ENCODE results near the gene TAS2R43. TPM values are rescaled to one million over a fixed set of nuclear protein-coding genes. Genes with fewer than 3 reads are reported as not detected.
"Not testable (repeated sequence)": the region's sequence is repeated elsewhere in the genome, so short reads cannot be mapped to it uniquely, and the experiment has no call there.

The TAS2R43 gene
- total and polyA plus RNA-seq, 4 donors: 0.36 to 2.2 TPM; not detected in 2

GRCh38 chr12:11108862-11109261, 16.7 kb upstream of the TAS2R43 start:
- H3K4me1 ChIP-seq (ENCODE audit: control insufficient read depth in 1 of 2, insufficient read depth in 2 of 2, low read length in 2 of 2): no peaks in the 10 kb centered on the region
- no peaks in the 10 kb centered on the region for H3K27me3 ChIP-seq (ENCODE audit: control insufficient read depth in 1 of 2, insufficient read depth in 2 of 2, low read length in 1 of 2)
- H3K36me3 ChIP-seq (ENCODE audit: control insufficient read depth in 1 of 2, insufficient read depth in 2 of 2, low read length in 1 of 2): no peaks in the 10 kb centered on the region
- WGBS, 2 donors: 96 to 98% methylated on average over 2 of the region's 2 CpGs
- no peak overlapping the region for H3K4me3 ChIP-seq (ENCODE audit: low read length in 2 of 2)
- H3K9me3 ChIP-seq (ENCODE audit: control insufficient read depth, low read length): peaks cover 3% of the 10 kb centered on the region
- DNase-seq (no peak), ATAC-seq (ENCODE audit: low FRiP score) (no peak)
- no peak overlapping the region for H3K27ac ChIP-seq (ENCODE audit: low read depth in 1 of 2, low read length in 2 of 2)
- intact Hi-C loops (cut with DNase I): no loop called here

GRCh38 chr12:11107719-11108118, 15.6 kb upstream of the TAS2R43 start:
- intact Hi-C loops (cut with DNase I): no loop called here
- Histone ChIP-seq H3K9me3 (ENCODE audit: control insufficient read depth, low read length) (peaks cover 3% of the 10 kb centered on the region), H3K4me1 (ENCODE audit: control insufficient read depth in 1 of 2, insufficient read depth in 2 of 2, low read length in 2 of 2) (no peaks in the 10 kb centered on the region), H3K27me3 (ENCODE audit: control insufficient read depth in 1 of 2, insufficient read depth in 2 of 2, low read length in 1 of 2) (no peaks in the 10 kb centered on the region), H3K27ac (ENCODE audit: low read depth in 1 of 2, low read length in 2 of 2) (no peak overlapping the region), H3K4me3 (ENCODE audit: low read length in 2 of 2) (no peak overlapping the region), H3K36me3 (ENCODE audit: control insufficient read depth in 1 of 2, insufficient read depth in 2 of 2, low read length in 1 of 2) (no peaks in the 10 kb centered on the region)
- 42 to 48% methylated on average over 1 of the region's 1 CpG for WGBS, 2 donors
- ATAC-seq (ENCODE audit: low FRiP score) (no peak), DNase-seq (no peak)

GRCh38 chr12:11106288-11106687, 14.2 kb upstream of the TAS2R43 start:
- H3K9me3 ChIP-seq (ENCODE audit: control insufficient read depth, low read length): peaks cover 3% of the 10 kb centered on the region
- H3K4me1 ChIP-seq (ENCODE audit: control insufficient read depth in 1 of 2, insufficient read depth in 2 of 2, low read length in 2 of 2): no peaks in the 10 kb centered on the region
- H3K36me3 ChIP-seq (ENCODE audit: control insufficient read depth in 1 of 2, insufficient read depth in 2 of 2, low read length in 1 of 2): no peaks in the 10 kb centered on the region
- no peaks in the 10 kb centered on the region for H3K27me3 ChIP-seq (ENCODE audit: control insufficient read depth in 1 of 2, insufficient read depth in 2 of 2, low read length in 1 of 2)
- DNase-seq: no peak
- 95 to 99% methylated on average over 2 of the region's 2 CpGs for WGBS, 2 donors
- intact Hi-C loops (cut with DNase I): no loop called here
- H3K27ac ChIP-seq (ENCODE audit: low read depth in 1 of 2, low read length in 2 of 2): no peak overlapping the region
- no peak for ATAC-seq (ENCODE audit: low FRiP score)
- no peak overlapping the region for H3K4me3 ChIP-seq (ENCODE audit: low read length in 2 of 2)

- H3K36me3 ChIP-seq (ENCODE audit: control insufficient read depth in 1 of 2, insufficient read depth in 2 of 2, low read length in 1 of 2): no peaks in the 10 kb centered on the region
- intact Hi-C loops (cut with DNase I): no loop called here
- H3K4me3 ChIP-seq (ENCODE audit: low read length in 2 of 2): no peak overlapping the region
- no peaks in the 10 kb centered on the region for H3K27me3 ChIP-seq (ENCODE audit: control insufficient read depth in 1 of 2, insufficient read depth in 2 of 2, low read length in 1 of 2)
- WGBS, 2 donors: 38 to 54% methylated on average over 2 of the region's 2 CpGs
- DNase-seq (no peak), ATAC-seq (ENCODE audit: low FRiP score) (no peak)
- H3K27ac ChIP-seq (ENCODE audit: low read depth in 1 of 2, low read length in 2 of 2): no peak overlapping the region
- no peaks in the 10 kb centered on the region for H3K4me1 ChIP-seq (ENCODE audit: control insufficient read depth in 1 of 2, insufficient read depth in 2 of 2, low read length in 2 of 2)
- peaks cover 5% of the 10 kb centered on the region for H3K9me3 ChIP-seq (ENCODE audit: control insufficient read depth, low read length)
Observed at GRCh38 chr12:11105546-11105945, 13.4 kb upstream of the TAS2R43 start.

GRCh38 chr12:11094910-11095309, 2.8 kb upstream of the TAS2R43 start:
- H3K9me3 ChIP-seq (ENCODE audit: control insufficient read depth, low read length); H3K4me1 ChIP-seq (ENCODE audit: control insufficient read depth in 1 of 2, insufficient read depth in 2 of 2, low read length in 2 of 2); H3K27me3 ChIP-seq (ENCODE audit: control insufficient read depth in 1 of 2, insufficient read depth in 2 of 2, low read length in 1 of 2); intact Hi-C loops (cut with DNase I); DNase-seq; H3K36me3 ChIP-seq (ENCODE audit: control insufficient read depth in 1 of 2, insufficient read depth in 2 of 2, low read length in 1 of 2); H3K27ac ChIP-seq (ENCODE audit: low read depth in 1 of 2, low read length in 2 of 2); ATAC-seq (ENCODE audit: low FRiP score); H3K4me3 ChIP-seq (ENCODE audit: low read length in 2 of 2): not testable (repeated sequence)
- no CpG with 5 or more reads among the region's 2 CpGs for WGBS, 2 donors

GRCh38 chr12:11089246-11089645, 2.9 kb downstream of the TAS2R43 start:
- Histone ChIP-seq H3K4me3 (ENCODE audit: low read length in 2 of 2) (no peak overlapping the region), H3K9me3 (ENCODE audit: control insufficient read depth, low read length) (no peaks in the 10 kb centered on the region), H3K36me3 (ENCODE audit: control insufficient read depth in 1 of 2, insufficient read depth in 2 of 2, low read length in 1 of 2) (no peaks in the 10 kb centered on the region), H3K4me1 (ENCODE audit: control insufficient read depth in 1 of 2, insufficient read depth in 2 of 2, low read length in 2 of 2) (no peaks in the 10 kb centered on the region), H3K27me3 (ENCODE audit: control insufficient read depth in 1 of 2, insufficient read depth in 2 of 2, low read length in 1 of 2) (no peaks in the 10 kb centered on the region), H3K27ac (ENCODE audit: low read depth in 1 of 2, low read length in 2 of 2) (no peak overlapping the region)
- intact Hi-C loops (cut with DNase I): no loop called here
- DNase-seq (no peak), ATAC-seq (ENCODE audit: low FRiP score) (no peak)
- WGBS, 2 donors: 4 to 78% methylated on average over 1 to 4 of the region's 5 CpGs

- Histone ChIP-seq H3K4me1 (ENCODE audit: control insufficient read depth in 1 of 2, insufficient read depth in 2 of 2, low read length in 2 of 2) (no peaks in the 10 kb centered on the region), H3K36me3 (ENCODE audit: control insufficient read depth in 1 of 2, insufficient read depth in 2 of 2, low read length in 1 of 2) (no peaks in the 10 kb centered on the region), H3K27ac (ENCODE audit: low read depth in 1 of 2, low read length in 2 of 2) (no peak overlapping the region), H3K27me3 (ENCODE audit: control insufficient read depth in 1 of 2, insufficient read depth in 2 of 2, low read length in 1 of 2) (no peaks in the 10 kb centered on the region), H3K4me3 (ENCODE audit: low read length in 2 of 2) (no peak overlapping the region), H3K9me3 (ENCODE audit: control insufficient read depth, low read length) (no peaks in the 10 kb centered on the region)
- intact Hi-C loops (cut with DNase I): no loop called here
- DNase-seq (no peak), ATAC-seq (ENCODE audit: low FRiP score) (no peak)
- WGBS, 2 donors: 85% methylated on average over 3 of the region's 3 CpGs; no CpG with 5 or more reads in 1 of the 2 donors
Observed at GRCh38 chr12:11085419-11085818, 6.7 kb downstream of the TAS2R43 start.

- Histone ChIP-seq H3K27me3 (ENCODE audit: control insufficient read depth in 1 of 2, insufficient read depth in 2 of 2, low read length in 1 of 2) (no peaks in the 10 kb centered on the region), H3K27ac (ENCODE audit: low read depth in 1 of 2, low read length in 2 of 2) (no peak overlapping the region), H3K4me3 (ENCODE audit: low read length in 2 of 2) (no peak overlapping the region), H3K36me3 (ENCODE audit: control insufficient read depth in 1 of 2, insufficient read depth in 2 of 2, low read length in 1 of 2) (no peaks in the 10 kb centered on the region), H3K4me1 (ENCODE audit: control insufficient read depth in 1 of 2, insufficient read depth in 2 of 2, low read length in 2 of 2) (no peaks in the 10 kb centered on the region), H3K9me3 (ENCODE audit: control insufficient read depth, low read length) (no peaks in the 10 kb centered on the region)
- intact Hi-C loops (cut with DNase I): no loop called here
- ATAC-seq (ENCODE audit: low FRiP score) (no peak), DNase-seq (no peak)
- WGBS, 2 donors: 100% methylated on average over 2 of the region's 2 CpGs; no CpG with 5 or more reads in 1 of the 2 donors
Observed at GRCh38 chr12:11081987-11082386, 10.1 kb downstream of the TAS2R43 start.

GRCh38 chr12:11078246-11078645, 13.9 kb downstream of the TAS2R43 start:
- H3K27me3 ChIP-seq (ENCODE audit: control insufficient read depth in 1 of 2, insufficient read depth in 2 of 2, low read length in 1 of 2): no peaks in the 10 kb centered on the region
- intact Hi-C loops (cut with DNase I): no loop called here
- WGBS, 2 donors: 97 to 100% methylated on average over 1 of the region's 1 CpG
- DNase-seq (no peak), ATAC-seq (ENCODE audit: low FRiP score) (no peak)
- H3K36me3 ChIP-seq (ENCODE audit: control insufficient read depth in 1 of 2, insufficient read depth in 2 of 2, low read length in 1 of 2): no peaks in the 10 kb centered on the region
- H3K4me3 ChIP-seq (ENCODE audit: low read length in 2 of 2): no peak overlapping the region
- no peak overlapping the region for H3K27ac ChIP-seq (ENCODE audit: low read depth in 1 of 2, low read length in 2 of 2)
- H3K9me3 ChIP-seq (ENCODE audit: control insufficient read depth, low read length): no peaks in the 10 kb centered on the region
- H3K4me1 ChIP-seq (ENCODE audit: control insufficient read depth in 1 of 2, insufficient read depth in 2 of 2, low read length in 2 of 2): no peaks in the 10 kb centered on the region
